ENCODE measurements around the gene PARP14. TPM values are rescaled to one million over a fixed set of nuclear protein-coding genes. Genes with fewer than 3 reads are reported as not detected.

Gene PARP14
- total and polyA plus RNA-seq, 2 donors (not counting 3 experiments of a cell fraction or from before 2014, with no cell fraction given) = 19.7 to 41.5 TPM

GRCh38 chr3:122674339-122674738 lies 6.3 kb upstream of the PARP14 start:
- Histone ChIP-seq H3K27me3 (ENCODE audit: control insufficient read depth in 2 of 2, insufficient read depth in 2 of 2, low read length in 2 of 2) (no peaks in the 10 kb centered on the region), H3K4me3 (replicated peaks in 1 of 3; ENCODE audit: insufficient read depth in 1 of 3, low read depth in 1 of 3, low read length in 3 of 3) (no peak overlapping the region), H2AFZ (ENCODE audit: low read depth, low read length) (no peak overlapping the region), H3K4me1 (ENCODE audit: control insufficient read depth, extremely low read depth, insufficient read depth, low read length) (peaks cover 2% of the 10 kb centered on the region), H4K20me1 (replicated peaks; ENCODE audit: control insufficient read depth, extremely low read depth, insufficient read depth, low read length) (no peaks in the 10 kb centered on the region), H3K9me3 (replicated peaks; ENCODE audit: control insufficient read depth, insufficient read depth, low read length) (no peaks in the 10 kb centered on the region), H3K36me3 (ENCODE audit: control insufficient read depth in 2 of 2, extremely low read depth in 1 of 2, insufficient read depth in 2 of 2, low read length in 2 of 2) (no peaks in the 10 kb centered on the region), H3K4me2 (ENCODE audit: insufficient read depth, low read length) (no peak overlapping the region), H3K27ac (ENCODE audit: insufficient read depth, low read depth, low read length) (no peak overlapping the region), H3K79me2 (ENCODE audit: control insufficient read depth, insufficient read depth, low read length) (no peaks in the 10 kb centered on the region), H3K9me1 (replicated peaks; ENCODE audit: control insufficient read depth, extremely low read depth, insufficient read depth, low read length) (no peaks in the 10 kb centered on the region), H3K9ac (replicated peaks; ENCODE audit: extremely low read depth, insufficient read depth, low read length) (no peak overlapping the region)
- DNase-seq (ENCODE audit: low read depth, low spot score) (no peak), FAIRE-seq (no peak)
- BruUV-seq (replicated peaks) = no TSS peak
- intact Hi-C loops (cut with micrococcal nuclease) (loop anchor here (10.0 kb wide), 1 partner anchor 570 kb away; no protein-coding TSS in a partner anchor), dilution Hi-C loops (cut with MboI; ENCODE audit: extremely low pct_ligation_motif_present, low sequenced_read_pairs) (no loop called here)
- TF ChIP-seq POLR2A (IDR thresholded peaks at IDR 0.05; ENCODE audit: low read depth, low read length) (no peak), MYC (IDR thresholded peaks at IDR 0.05; ENCODE audit: low read depth, low read length) (no peak), JUN (IDR thresholded peaks at IDR 0.05; ENCODE audit: borderline replicate concordance, insufficient read depth, insufficient read length, low read depth) (no peak), FOS (IDR thresholded peaks at IDR 0.05; ENCODE audit: borderline replicate concordance, insufficient read depth, low read length) (no peak), EZH2 (IDR thresholded peaks at IDR 0.05; ENCODE audit: borderline replicate concordance, low read depth, low read length, severe bottlenecking) (no peak), GATA2 (IDR thresholded peaks at IDR 0.05; ENCODE audit: insufficient read depth, insufficient read length, low read depth, low read length) (no peak), CTCF (IDR thresholded peaks at IDR 0.05; ENCODE audit: extremely low read depth in 1 of 2, insufficient read depth in 1 of 2, low read depth in 1 of 2, low read length in 2 of 2) (no peak), MAX (IDR thresholded peaks at IDR 0.05; ENCODE audit: insufficient read depth, insufficient read length) (no peak), POLR2AphosphoS5 (IDR thresholded peaks at IDR 0.05; ENCODE audit: insufficient read depth, low read depth, low read length) (no peak)
- ChIA-PET CTCF (no interaction called here), POLR2A (no interaction called here)

Data from endothelial cell of umbilical vein (primary cell).